HG03066 (cell line): ENCODE results near the gene ASB16.
"Not testable (repeated sequence)": the region's sequence is repeated elsewhere in the genome, so short reads cannot be mapped to it uniquely, and the experiment has no call there.

Experiments used
- ATAC-seq: cut with Tn5 transposase; IDR thresholded peaks from one replicate; pipeline ENCODE4 v1.9.1; 2021; ENCODE audit warnings: low read depth; ENCODE audit not compliant: unreplicated experiment

ASB16 gene, protein sequence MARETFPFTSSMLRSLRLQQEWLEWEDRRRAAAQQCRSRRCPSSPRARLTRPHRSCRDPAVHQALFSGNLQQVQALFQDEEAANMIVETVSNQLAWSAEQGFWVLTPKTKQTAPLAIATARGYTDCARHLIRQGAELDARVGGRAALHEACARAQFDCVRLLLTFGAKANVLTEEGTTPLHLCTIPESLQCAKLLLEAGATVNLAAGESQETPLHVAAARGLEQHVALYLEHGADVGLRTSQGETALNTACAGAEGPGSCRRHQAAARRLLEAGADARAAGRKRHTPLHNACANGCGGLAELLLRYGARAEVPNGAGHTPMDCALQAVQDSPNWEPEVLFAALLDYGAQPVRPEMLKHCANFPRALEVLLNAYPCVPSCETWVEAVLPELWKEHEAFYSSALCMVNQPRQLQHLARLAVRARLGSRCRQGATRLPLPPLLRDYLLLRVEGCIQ

GRCh38 chr17:44170499-44171201, at the start of gene ASB16:
ASB16 (plus strand) TSS chr17:44170704; CDS start chr17:44170790, 86 bp downstream.
- ATAC-seq: no peak

DNA sequence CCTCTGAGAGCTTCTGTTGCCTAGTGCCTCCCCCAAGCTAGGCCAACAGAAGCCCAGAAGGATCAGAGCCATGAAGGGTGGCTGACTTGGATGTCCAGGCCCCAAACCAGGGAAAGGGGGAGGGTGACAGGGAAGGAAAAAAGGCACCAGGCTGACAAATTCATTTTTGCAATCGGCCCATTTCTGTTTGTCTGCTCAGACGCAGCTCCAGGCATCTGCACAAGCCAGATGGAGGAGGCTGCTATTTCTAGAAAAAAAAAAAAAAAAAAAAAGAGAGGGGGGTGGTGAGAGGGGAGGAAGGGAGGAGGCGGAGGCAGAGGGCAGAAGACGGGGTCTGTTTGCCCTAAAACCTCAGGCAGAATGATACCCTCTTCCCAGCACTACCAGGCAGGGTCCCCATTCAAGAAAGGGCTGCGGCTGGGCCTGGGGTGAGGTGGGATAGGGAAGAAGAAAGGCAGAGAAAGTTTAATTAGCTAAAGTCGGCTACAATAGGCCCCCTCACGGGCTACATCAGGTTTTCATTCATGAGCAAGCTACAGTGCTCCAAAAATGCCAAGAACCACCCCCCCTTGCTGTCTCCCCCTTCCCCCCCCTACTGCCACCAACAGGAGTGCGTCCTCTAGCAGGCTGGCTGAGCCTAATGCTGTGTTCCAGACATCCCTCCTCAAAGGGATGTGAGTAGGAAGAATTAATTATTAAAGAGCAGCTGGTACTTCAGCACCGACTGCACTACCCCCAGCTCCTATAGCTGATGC, 49.5 kb upstream of the ASB16 start:
- no peak for ATAC-seq

DNA sequence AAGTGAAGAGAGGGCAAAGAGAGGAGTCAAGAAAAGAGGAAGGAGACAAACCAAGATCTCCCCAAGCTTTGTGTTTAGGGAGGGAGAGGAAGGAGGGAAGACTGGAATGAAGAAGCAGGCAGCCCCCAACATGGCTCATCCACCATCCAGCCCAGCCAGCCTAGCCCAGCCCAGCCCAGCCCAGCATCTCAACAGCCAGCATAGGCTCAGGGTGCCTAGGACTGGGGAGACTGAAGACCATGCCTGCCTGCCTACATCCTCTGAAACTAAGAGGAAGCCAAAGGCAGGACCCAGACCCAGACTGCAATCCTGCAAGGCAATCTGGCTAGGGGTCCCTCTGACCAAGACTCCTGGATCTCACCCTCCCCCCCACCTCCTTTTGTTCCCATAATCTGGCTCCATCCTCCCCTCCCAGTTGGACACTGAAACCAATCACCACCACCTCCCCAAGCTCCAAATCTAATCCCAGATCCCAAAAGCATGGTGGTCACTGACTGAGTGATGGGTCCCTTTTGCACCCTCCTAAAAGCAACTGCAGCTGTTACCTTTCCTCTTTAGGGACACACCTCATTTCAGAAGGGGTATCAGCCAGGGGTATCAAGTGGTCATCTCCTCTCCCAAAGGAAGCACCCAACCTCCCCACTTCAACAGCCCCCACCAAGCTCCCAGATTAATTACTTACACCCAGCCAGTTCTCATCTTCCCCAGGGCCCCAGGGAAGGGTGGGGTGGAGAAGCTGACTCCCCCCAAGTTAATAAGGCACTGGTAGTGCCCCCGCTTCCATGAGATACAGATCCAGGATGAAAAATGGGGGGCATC, 48.3 kb upstream of the ASB16 start:
- no peak for ATAC-seq

GRCh38 chr17:44122816-44123355, 47.6 kb upstream of the ASB16 start:
- ATAC-seq: peak; percentile 23

DNA sequence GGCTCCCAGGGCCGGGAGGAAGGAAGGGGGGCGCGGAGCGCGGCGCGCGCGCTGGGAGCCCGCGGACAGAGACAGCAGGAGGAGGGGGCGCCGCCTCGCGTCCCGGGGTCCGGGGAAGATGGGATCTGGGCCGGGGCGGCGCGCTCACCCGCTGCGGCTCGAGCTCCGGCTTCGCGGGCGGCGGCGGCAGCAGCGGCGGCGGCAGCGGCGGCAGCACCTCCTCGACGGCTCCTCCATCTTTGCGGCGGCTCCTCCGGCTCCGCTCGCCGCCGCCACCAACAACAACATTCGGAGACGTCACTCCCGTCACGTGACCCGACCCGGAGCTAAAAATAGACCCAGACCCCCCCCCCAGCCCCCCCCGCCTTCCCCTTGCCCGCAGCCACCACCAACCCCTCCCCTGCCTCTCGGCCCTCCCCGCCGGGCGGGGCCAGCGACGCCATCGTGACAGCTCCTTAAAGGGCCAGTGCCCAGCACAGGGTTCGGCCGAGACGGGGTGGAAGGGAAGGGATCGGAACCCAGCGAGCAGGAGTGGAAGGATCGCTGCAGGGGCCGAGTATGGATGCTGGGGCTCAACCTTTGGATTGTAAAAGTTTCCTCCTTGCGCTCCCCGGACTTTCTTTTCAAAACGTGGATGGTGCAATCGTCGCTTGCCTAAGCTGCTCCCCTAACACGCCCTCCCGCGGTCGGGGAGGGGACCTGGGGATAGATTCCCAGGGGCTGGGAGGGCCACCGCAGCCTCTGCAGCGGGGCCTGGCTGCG, 47.0 kb upstream of the ASB16 start, which contains the start of gene HDAC5:
TSS of gene HDAC5 (minus strand) at position 286 of the 762 bp plus-strand sequence. CDS start 6,126 bp downstream, outside the sequence.
- ATAC-seq: peak; percentile 80

GRCh38 chr17:44124118-44124438, 46.4 kb upstream of the ASB16 start:
- ATAC-seq: no peak

- no peak for ATAC-seq
Measured at GRCh38 chr17:44128383-44128782, 42.1 kb upstream of the ASB16 start.

- ATAC-seq: no peak
Measured at GRCh38 chr17:44130693-44131349, 39.7 kb upstream of the ASB16 start.

- not testable (repeated sequence) for ATAC-seq
Measured at GRCh38 chr17:44131372-44131771, 39.1 kb upstream of the ASB16 start.

DNA sequence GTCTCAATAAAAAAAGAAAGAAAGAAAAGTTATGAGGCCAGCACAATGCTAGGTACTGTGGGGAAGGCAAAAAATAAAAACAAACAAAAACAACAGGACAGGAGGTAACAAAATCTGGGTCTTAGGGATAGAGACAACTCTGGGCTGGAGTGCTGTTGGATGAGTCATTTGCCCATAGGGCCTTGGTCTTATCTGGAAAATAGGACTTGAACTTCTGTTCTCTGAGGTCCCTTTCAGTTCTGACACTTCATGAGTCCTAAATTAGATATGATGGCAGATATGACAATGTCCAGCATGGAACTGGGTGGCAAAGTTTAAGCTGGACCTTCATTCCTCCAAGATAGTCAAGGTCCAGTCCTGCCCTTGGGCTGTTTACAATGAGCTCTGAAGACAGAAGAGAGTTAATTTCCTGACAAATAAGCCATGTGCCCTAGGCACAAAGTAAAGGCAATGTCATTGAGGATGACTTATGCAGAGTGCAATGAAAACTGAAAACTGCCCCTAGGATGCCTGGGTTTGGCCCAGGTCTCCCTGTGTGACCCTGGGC, 38.2 kb upstream of the ASB16 start:
- ATAC-seq: no peak

- no peak for ATAC-seq
Measured at GRCh38 chr17:44133918-44134476, 36.5 kb upstream of the ASB16 start.

GRCh38 chr17:44134752-44135568, 35.5 kb upstream of the ASB16 start:
- no peak for ATAC-seq

DNA sequence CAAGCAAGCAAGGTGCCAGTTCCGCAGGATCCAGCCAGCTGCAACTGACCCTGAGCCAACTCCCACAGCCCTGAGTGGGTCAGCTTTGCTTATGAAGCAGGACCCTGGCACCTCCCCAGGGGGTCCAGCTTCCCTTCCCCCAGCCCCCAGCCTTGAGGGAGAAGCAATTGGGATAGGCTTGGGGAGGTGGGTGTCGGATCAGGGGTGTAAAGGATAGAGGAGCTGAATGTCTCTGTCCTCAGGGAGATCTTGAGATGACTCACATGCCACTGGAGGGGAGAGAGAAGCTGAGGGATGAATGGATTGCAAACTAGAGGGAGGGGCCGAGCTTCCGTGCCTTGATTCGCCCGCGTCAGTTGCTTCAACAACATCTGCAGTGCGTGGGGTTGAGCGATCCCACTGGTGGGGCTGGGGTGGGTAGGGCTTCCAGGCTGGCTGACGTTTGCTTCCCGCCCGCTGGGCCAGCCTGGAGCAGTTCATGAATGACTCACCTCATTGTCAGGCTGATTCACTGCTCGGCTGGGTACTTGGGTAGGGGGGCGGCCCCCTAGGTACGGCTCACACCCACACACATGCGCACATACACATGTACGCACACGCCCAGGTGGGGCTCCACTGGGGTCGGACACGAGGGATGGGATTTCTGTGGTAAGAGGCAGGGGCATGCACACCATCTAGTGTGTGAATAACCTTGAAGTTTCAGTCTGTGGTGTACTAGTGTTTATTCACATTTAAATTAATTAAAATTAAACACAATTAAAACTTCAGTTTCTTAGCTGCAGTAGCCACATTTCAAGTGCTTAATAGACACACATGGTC, 32.4 kb upstream of the ASB16 start:
- ATAC-seq: no peak

GRCh38 chr17:44143921-44144320, 26.6 kb upstream of the ASB16 start:
- not testable (repeated sequence) for ATAC-seq

DNA sequence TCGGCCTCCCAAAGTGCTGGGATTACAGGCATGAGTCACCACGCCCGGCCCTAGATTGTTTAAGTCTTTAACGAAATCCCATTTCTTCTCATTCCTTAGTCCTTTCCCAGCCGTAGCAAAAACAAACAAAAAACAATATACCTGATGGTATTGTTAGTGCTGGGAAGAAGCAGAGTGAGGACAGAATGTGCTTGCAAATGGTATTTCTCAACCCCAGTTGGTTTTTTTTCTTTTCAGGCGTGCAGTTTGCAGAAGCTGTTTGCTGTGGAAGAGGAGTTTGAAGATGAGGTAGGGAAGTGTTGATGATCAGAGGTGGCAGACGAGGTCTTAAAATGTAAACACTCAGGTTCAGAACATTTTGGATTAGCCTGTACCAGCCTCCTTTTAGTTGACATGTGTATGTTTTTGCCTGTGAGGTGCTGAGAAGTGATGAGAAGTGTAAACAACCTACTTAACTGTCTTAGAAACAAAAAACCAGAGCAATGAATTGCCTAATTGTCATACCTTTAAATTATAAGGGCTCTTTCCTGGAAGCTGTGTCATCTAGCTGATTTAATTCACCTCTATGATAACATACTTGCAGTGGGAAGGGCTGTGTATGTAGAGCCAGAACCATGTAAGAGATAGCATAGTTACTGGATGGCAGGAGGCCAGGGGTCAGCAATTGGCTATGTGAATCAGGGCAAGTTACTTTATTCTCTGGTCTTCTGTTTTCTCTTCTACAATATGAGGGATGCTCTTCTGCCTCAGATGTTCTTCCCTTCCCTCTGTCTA, 25.4 kb upstream of the ASB16 start:
- no peak for ATAC-seq
